ENCODE measurements around the gene ANXA2R.

GRCh38 chr5:43034591-43034968, 5.5 kb downstream of the ANXA2R start:
- TF ChIP-seq CTCF (IDR thresholded peaks at IDR 0.05; ENCODE audit: low read depth, low read length) (no peak), EZH2phosphoT487 (IDR thresholded peaks at IDR 0.05; ENCODE audit: low read depth) (no peak)

Data from OCI-LY3 (cell line).